Epithelial cell of prostate (primary cell): ENCODE measurements around the gene ING2.
"Not testable (repeated sequence)": the region's sequence is repeated elsewhere in the genome, so short reads cannot be mapped to it uniquely, and the experiment has no call there.

Experiments
- DNase-seq: peaks from one replicate; pipeline ENCODE4 v3.0.0-alpha.2; 2011; ENCODE audit warnings: low read depth, low spot score
- H3K27ac ChIP-seq: fragments of 450-650 bp; 2 replicates; pipeline ENCODE4 v1.5.1; 2017; ENCODE audit warnings: mild to moderate bottlenecking

ING2 gene

GRCh38 chr4:183504930-183505610, at the start of gene ING2:
Gene ING2, plus strand, starts transcription at chr4:183505058. Its CDS starts 138 bp downstream, at chr4:183505196.
- H3K27ac ChIP-seq: peak within 1 kb of the TSS; percentile 95
- peak; percentile 31 for DNase-seq

GRCh38 chr4:183455431-183456195, 49.2 kb upstream of the ING2 start:
- H3K27ac ChIP-seq: no peak overlapping the region
- DNase-seq: no peak

GRCh38 chr4:183458005-183458404, 46.9 kb upstream of the ING2 start:
- no peak overlapping the region for H3K27ac ChIP-seq
- no peak for DNase-seq

GRCh38 chr4:183463903-183464619, 40.8 kb upstream of the ING2 start:
- not testable (repeated sequence) for H3K27ac ChIP-seq, DNase-seq

GRCh38 chr4:183465879-183466278, 39.0 kb upstream of the ING2 start:
- not testable (repeated sequence) for DNase-seq, H3K27ac ChIP-seq

- DNase-seq: no peak
- H3K27ac ChIP-seq: no peak overlapping the region
These were observed 37.6 kb upstream of the ING2 start for GRCh38 chr4:183467246-183467645.

- no peak for DNase-seq
- peak overlapping the region; percentile 67 for H3K27ac ChIP-seq
These were observed 36.4 kb upstream of the ING2 start for GRCh38 chr4:183468210-183469095.

GRCh38 chr4:183469285-183469684, 35.6 kb upstream of the ING2 start:
- DNase-seq: peak; percentile 52

GRCh38 chr4:183469936-183470335, 34.9 kb upstream of the ING2 start:
- H3K27ac ChIP-seq: peak overlapping the region; percentile 67
- DNase-seq: peak; percentile 92

More at GRCh38 chr4:183469285-183469684, 35.6 kb upstream of the ING2 start:
- peak overlapping the region; percentile 67 for H3K27ac ChIP-seq

- peak overlapping the region; percentile 67 for H3K27ac ChIP-seq
- DNase-seq: no peak
These were observed 34.0 kb upstream of the ING2 start for GRCh38 chr4:183470821-183471220.

- H3K27ac ChIP-seq: no peak overlapping the region
These were observed 32.7 kb upstream of the ING2 start for GRCh38 chr4:183471946-183472708.

GRCh38 chr4:183478123-183478522, 26.7 kb upstream of the ING2 start:
- no peak overlapping the region for H3K27ac ChIP-seq
- DNase-seq: no peak

More at GRCh38 chr4:183471946-183472708, 32.7 kb upstream of the ING2 start:
- no peak for DNase-seq

- DNase-seq: no peak
- no peak overlapping the region for H3K27ac ChIP-seq
These were observed 25.9 kb upstream of the ING2 start for GRCh38 chr4:183478926-183479325.

- H3K27ac ChIP-seq, DNase-seq: not testable (repeated sequence)
These were observed 22.3 kb upstream of the ING2 start for GRCh38 chr4:183482515-183483095.

GRCh38 chr4:183483997-183484396, 20.9 kb upstream of the ING2 start:
- no peak for DNase-seq
- no peak overlapping the region for H3K27ac ChIP-seq

- no peak for DNase-seq
- H3K27ac ChIP-seq: peak overlapping the region; percentile 59
These were observed 19.3 kb upstream of the ING2 start for GRCh38 chr4:183485411-183486160.

- peak overlapping the region; percentile 84 for H3K27ac ChIP-seq
- DNase-seq: peak; percentile 78
These were observed 12.1 kb upstream of the ING2 start for GRCh38 chr4:183492791-183493222.

GRCh38 chr4:183493246-183493645, 11.6 kb upstream of the ING2 start:
- peak overlapping the region; percentile 84 for H3K27ac ChIP-seq
- no peak for DNase-seq
